ENCODE data around the gene PARD3. TPM values are rescaled to one million over a fixed set of nuclear protein-coding genes. Genes with fewer than 3 reads are reported as not detected.
A peak's percentile ranks its signal among the peaks of the same experiment; 100 is the strongest.

Gene PARD3
- total and polyA plus RNA-seq, 8 donors: 25.6 to 54.5 (median 47.8) TPM

- intact Hi-C loops (cut with DNase I): no loop called here
These were observed 230.9 kb downstream of the PARD3 start for GRCh38 chr10:34584164-34584563.

GRCh38 chr10:34581801-34582532, 233.1 kb downstream of the PARD3 start:
- TF ChIP-seq CTCF (IDR thresholded peaks at IDR 0.05): no peak
- H3K4me1 ChIP-seq: peaks cover 0 to 9% of the 10 kb centered on the region in 2 donors
- ATAC-seq (peak; percentile 29), DNase-seq (peak in 2 of 4 donors; percentile 28 to 33)
- H3K27me3 ChIP-seq: no peaks in the 10 kb centered on the region
- no peak overlapping the region for H3K4me3 ChIP-seq
- H3K36me3 ChIP-seq: no peaks in the 10 kb centered on the region
- no peaks in the 10 kb centered on the region for H3K9me3 ChIP-seq
- intact Hi-C loops (cut with DNase I): no loop called here
- no peak overlapping the region for H3K27ac ChIP-seq

More at GRCh38 chr10:34584164-34584563, 230.9 kb downstream of the PARD3 start:
- Histone ChIP-seq H3K4me3 (no peak overlapping the region), H3K4me1 (peaks cover 0 to 9% of the 10 kb centered on the region in 2 donors), H3K36me3 (no peaks in the 10 kb centered on the region), H3K9me3 (no peaks in the 10 kb centered on the region), H3K27me3 (no peaks in the 10 kb centered on the region), H3K27ac (no peak overlapping the region)
- ATAC-seq (peak; percentile 50), DNase-seq (peak in 2 of 4 donors; percentile 49 to 65)
- no peak for TF ChIP-seq CTCF (IDR thresholded peaks at IDR 0.05)

- no peaks in the 10 kb centered on the region for H3K36me3 ChIP-seq
- H3K4me3 ChIP-seq: no peak overlapping the region
- no peaks in the 10 kb centered on the region for H3K27me3 ChIP-seq
- H3K4me1 ChIP-seq: peaks cover 0 to 9% of the 10 kb centered on the region in 2 donors
- TF ChIP-seq CTCF (IDR thresholded peaks at IDR 0.05): no peak
- H3K9me3 ChIP-seq: no peaks in the 10 kb centered on the region
- ATAC-seq: peak; percentile 73
- H3K27ac ChIP-seq: no peak overlapping the region
- intact Hi-C loops (cut with DNase I): no loop called here
- no peak for DNase-seq
These were observed 234.5 kb downstream of the PARD3 start for GRCh38 chr10:34580643-34581042.

- H3K27me3 ChIP-seq: no peaks in the 10 kb centered on the region
- intact Hi-C loops (cut with DNase I): no loop called here
- H3K9me3 ChIP-seq: no peaks in the 10 kb centered on the region
- no peak overlapping the region for H3K27ac ChIP-seq
- no peak for TF ChIP-seq CTCF (IDR thresholded peaks at IDR 0.05)
- H3K4me3 ChIP-seq: no peak overlapping the region
- ATAC-seq (no peak), DNase-seq (no peak)
- no peaks in the 10 kb centered on the region for H3K36me3 ChIP-seq
- H3K4me1 ChIP-seq: peaks cover 0 to 9% of the 10 kb centered on the region in 2 donors
These were observed 234.9 kb downstream of the PARD3 start for GRCh38 chr10:34580214-34580613.

GRCh38 chr10:34578468-34578867, 236.6 kb downstream of the PARD3 start:
- no peak for TF ChIP-seq CTCF (IDR thresholded peaks at IDR 0.05)
- Histone ChIP-seq H3K4me1 (no peaks in the 10 kb centered on the region), H3K9me3 (no peaks in the 10 kb centered on the region), H3K4me3 (no peak overlapping the region), H3K27me3 (no peaks in the 10 kb centered on the region), H3K27ac (no peak overlapping the region), H3K36me3 (no peaks in the 10 kb centered on the region)
- intact Hi-C loops (cut with DNase I): no loop called here
- ATAC-seq: no peak
- no peak for DNase-seq
